NT2/D1 (cell line): ENCODE results near the gene EPS8L3.
"Not testable (repeated sequence)": the region's sequence is repeated elsewhere in the genome, so short reads cannot be mapped to it uniquely, and the experiment has no call there.

Experiments
- DNase-seq: peaks from one replicate; pipeline ENCODE4 v3.0.0-alpha.2; 2011; ENCODE audit warnings: low read depth, low spot score
- H3K27me3 ChIP-seq: 2 replicates; pipeline ENCODE4 v1.6.0; 2011; ENCODE audit warnings: mild to moderate bottlenecking; ENCODE audit not compliant: insufficient read length, insufficient read depth
- H3K36me3 ChIP-seq: 2 replicates; pipeline ENCODE4 v1.6.1; 2011; ENCODE audit warnings: mild to moderate bottlenecking, low read length, mixed read lengths; ENCODE audit not compliant: insufficient read depth, insufficient read length
- H3K4me1 ChIP-seq: 2 replicates; pipeline ENCODE4 v1.5.1; 2011; ENCODE audit not compliant: insufficient read depth, insufficient read length
- H3K4me3 ChIP-seq: 2 replicates; pipeline ENCODE4 v1.5.1; 2011; ENCODE audit warnings: low read depth; ENCODE audit not compliant: insufficient read length
- H3K9ac ChIP-seq: 2 replicates; pipeline ENCODE4 v1.6.0; 2011; ENCODE audit warnings: low read depth; ENCODE audit not compliant: insufficient read length
- H3K9me3 ChIP-seq: 2 replicates; pipeline ENCODE4 v1.5.1; 2011; ENCODE audit warnings: mild to moderate bottlenecking, low read length; ENCODE audit not compliant: insufficient read depth
- SUZ12 ChIP-seq: IDR thresholded peaks from 2 replicates; pipeline ENCODE4 v1.6.1; 2011; ENCODE audit not compliant: insufficient read length, insufficient read depth; ENCODE audit errors: extremely low read depth
- YY1 ChIP-seq: IDR thresholded peaks from 2 replicates; pipeline ENCODE4 v1.6.1; 2011; ENCODE audit not compliant: insufficient read length, insufficient read depth
- ZNF274 ChIP-seq: IDR thresholded peaks from 2 replicates; pipeline ENCODE4 v1.6.1; 2011; ENCODE audit warnings: mild to moderate bottlenecking, low read depth, low read length

The EPS8L3 gene

DNA sequence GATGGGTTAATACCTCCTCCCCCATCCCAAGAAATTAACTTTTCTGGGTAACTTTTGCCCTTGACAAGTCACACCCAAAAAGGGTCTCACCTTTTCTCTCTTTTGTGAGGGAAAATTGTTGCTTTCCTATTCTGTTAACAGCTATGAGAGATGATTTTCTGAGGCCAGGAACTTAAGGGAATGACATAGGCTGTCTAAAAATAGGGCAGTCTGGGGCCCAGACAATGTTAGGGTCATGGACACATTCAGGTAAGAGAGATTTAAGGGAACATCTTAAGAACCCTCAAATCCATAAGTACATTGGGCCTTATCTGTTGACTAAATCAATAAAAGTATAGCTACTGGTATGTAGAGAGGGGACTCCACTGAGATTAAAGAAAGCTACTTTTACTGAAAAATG is 14.5 kb downstream of the EPS8L3 start:
- Histone ChIP-seq H3K9me3 (peaks cover 17% of the 10 kb centered on the region), H3K4me3 (no peak overlapping the region), H3K36me3 (no peaks in the 10 kb centered on the region), H3K9ac (no peak overlapping the region), H3K4me1 (no peaks in the 10 kb centered on the region), H3K27me3 (no peaks in the 10 kb centered on the region)
- DNase-seq: no peak
- TF ChIP-seq SUZ12 (no peak), YY1 (no peak), ZNF274 (no peak)

DNA sequence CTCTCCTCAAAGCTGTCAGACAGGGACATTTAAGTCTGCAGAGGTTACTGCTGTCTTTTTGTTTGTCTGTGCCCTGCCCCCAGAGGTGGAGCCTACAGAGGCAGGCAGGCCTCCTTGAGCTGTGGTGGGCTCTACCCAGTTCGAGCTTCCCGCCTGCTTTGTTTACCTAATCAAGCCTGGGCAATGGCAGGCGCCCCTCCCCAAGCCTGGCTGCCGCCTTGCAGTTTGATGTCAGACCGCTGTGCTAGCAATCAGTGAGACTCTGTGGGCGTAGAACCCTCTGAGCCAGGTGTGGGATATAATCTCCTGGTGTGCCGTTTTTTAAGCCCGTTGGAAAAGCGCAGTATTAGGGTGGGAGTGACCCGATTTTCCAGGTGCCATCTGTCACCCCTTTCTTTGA is 15.4 kb downstream of the EPS8L3 start:
- H3K4me3 ChIP-seq: not testable (repeated sequence)

DNA sequence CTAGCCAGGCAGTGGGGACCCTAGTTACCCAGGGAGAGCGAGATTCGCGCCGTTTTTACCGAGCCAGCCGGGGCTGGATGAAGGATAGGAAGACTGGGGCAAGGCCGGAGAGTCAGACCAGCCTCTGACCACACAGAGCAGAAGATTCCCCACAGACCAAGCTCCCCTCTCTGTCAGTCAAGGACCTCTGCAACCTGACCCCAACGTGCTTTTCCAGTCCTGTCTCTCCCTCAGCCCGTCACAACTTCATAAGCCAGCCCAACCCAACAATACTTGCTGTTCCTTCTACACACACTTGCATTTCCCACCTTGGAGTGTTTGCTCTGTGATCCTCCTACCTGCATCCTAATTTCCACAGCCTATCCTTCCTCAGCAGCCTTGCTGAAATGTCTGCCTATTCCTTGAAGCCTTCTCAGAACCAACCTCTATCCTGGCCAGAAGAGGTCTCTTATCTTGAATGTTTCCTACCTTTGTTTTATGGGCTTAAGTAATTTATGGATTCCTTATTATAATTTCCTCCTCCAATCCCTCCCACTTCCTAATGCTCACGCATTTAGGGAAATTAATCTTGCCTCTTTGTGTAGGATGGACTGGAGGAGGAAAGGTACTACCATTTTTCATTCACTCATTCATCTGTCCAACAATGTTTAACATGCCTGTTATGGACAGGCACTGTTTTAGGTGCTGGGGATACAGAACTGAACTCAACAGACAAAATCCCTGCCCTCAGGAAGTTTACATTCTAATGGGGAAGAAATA is 22.9 kb downstream of the EPS8L3 start, which contains the start of gene GSTM3:
TSS of gene GSTM3 (minus strand) at position 424 of the 759 bp plus-strand sequence. CDS start 751 bp downstream, outside the sequence.
- TF ChIP-seq ZNF274 (no peak), SUZ12 (no peak), YY1 (no peak)
- Histone ChIP-seq H3K4me3 (peak within 1 kb of the TSS; percentile 77), H3K9ac (peak within 1 kb of the TSS; percentile 78), H3K27me3 (peaks cover 37% of the 10 kb centered on the region), H3K36me3 (peaks cover 22% of the 10 kb centered on the region), H3K4me1 (no peaks in the 10 kb centered on the region), H3K9me3 (no peaks in the 10 kb centered on the region)
- no peak for DNase-seq

More for the DNA sequence above, 15.4 kb downstream of the EPS8L3 start:
- H3K36me3 ChIP-seq, H3K4me1 ChIP-seq, DNase-seq, H3K9ac ChIP-seq, H3K27me3 ChIP-seq: not testable (repeated sequence)
- peaks cover 17% of the 10 kb centered on the region for H3K9me3 ChIP-seq

DNA sequence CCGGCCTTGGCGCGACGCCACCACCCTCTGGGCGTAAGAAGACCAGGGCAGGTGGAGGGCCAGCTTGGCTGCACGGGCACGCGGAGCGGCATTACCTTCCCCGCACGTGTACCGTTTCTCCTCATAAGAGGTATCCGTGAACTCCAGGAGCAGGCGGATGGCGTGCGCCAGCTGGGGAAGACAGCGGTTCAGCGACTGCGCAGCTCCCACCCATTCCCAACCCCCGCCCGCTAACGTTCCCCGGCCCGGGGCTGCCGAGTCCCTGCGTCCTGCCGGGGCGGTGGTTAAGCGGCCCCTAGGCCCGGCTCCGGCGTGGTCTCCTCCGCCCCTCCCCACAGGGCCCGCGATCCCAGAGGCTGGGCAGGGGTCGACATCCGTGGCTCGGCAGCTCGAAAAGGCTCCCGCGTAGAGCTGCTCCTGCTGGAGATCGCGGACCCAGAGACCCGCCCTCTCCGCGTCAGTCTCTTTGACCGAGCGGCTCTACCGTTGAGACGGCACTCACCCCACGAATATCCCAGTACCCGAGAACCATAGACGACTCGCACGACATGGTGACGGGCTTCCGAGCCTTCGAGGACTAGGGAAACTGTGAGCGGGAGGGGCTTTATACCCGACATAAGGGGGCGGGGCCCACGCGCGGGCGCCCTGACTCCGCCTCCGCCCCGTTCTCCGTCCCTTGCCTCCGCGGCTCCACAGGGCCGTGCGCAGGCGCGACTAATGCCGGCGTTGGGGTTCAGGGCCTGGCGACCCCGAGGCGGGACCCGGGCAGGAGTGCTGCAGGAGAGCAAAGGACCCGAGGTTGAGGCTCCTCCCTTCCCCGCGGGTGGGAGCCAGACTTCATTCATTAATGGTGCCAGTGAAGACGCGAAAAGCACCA is 23.7 kb downstream of the EPS8L3 start:
- Histone ChIP-seq H3K27me3 (peaks cover 37% of the 10 kb centered on the region), H3K9me3 (no peaks in the 10 kb centered on the region), H3K36me3 (peaks cover 22% of the 10 kb centered on the region), H3K4me1 (no peaks in the 10 kb centered on the region), H3K9ac (peak overlapping the region; percentile 78), H3K4me3 (peak overlapping the region; percentile 77)
- DNase-seq: no peak
- TF ChIP-seq YY1 (no peak), ZNF274 (no peak), SUZ12 (no peak)

DNA sequence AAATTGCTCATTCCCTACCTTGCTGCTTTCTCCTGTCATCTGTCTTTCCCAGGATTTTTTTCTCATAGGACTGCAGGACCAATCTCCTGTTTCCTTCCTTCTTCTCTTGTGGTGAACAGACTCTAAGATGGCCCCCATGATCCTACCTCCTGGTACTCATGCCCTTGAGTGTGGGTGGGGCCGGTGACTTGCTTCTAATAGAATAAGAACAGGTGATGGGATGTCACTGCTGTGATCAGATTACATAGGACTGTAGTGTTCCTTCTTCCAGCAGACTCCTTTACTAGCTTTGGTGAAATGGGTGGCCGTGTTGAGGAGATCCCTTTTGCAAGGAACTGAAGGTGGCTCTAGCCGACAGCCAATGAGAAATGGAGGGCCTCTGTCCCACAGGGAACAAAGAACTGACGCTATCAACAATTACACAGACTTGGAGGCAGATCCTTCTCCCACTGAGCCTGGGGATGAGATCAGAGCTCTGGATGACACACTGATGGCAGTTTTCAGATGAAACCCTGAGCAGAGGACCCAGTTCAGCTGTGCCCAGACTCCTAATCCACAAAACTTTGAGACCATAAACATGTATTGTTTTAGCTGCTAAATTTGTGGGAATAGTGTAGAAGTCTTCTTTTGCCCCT is 30.4 kb downstream of the EPS8L3 start:
- Histone ChIP-seq H3K27me3 (peaks cover 3% of the 10 kb centered on the region), H3K4me1 (peaks cover 2% of the 10 kb centered on the region), H3K36me3 (peaks cover 26% of the 10 kb centered on the region), H3K9me3 (peaks cover 22% of the 10 kb centered on the region; the same call in 1 of the 2 replicates), H3K4me3 (no peak overlapping the region), H3K9ac (no peak overlapping the region)
- TF ChIP-seq YY1 (no peak), SUZ12 (no peak), ZNF274 (no peak)
- DNase-seq: no peak

DNA sequence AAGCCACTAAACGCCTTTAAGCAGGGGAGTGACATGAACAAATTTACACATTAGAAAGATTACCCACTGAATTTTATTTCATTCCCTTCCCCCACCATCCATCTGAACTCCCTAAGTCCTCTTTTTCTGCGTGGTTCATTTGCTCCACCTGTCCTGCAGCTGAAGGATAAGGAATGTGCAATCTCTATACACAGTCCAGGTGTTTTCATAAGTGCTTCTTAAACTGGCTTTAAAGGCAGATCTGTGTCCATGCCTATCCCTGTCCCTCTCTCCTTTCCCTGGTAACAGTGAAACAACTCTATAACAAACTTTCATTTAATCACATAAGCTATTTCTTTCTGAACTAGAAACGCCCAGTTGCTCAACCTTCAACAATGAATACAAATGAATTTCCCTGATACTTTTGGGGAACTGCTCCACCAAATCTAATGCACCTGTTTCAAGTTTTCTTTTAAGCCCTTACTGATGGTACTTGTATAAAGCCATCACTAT is 31.3 kb downstream of the EPS8L3 start:
- no peak overlapping the region for H3K4me3 ChIP-seq
- peaks cover 2% of the 10 kb centered on the region for H3K4me1 ChIP-seq
- DNase-seq: no peak
- TF ChIP-seq ZNF274 (no peak), YY1 (no peak), SUZ12 (no peak)
- no peak overlapping the region for H3K9ac ChIP-seq
- no peaks in the 10 kb centered on the region for H3K27me3 ChIP-seq
- peaks cover 17% of the 10 kb centered on the region for H3K36me3 ChIP-seq
- H3K9me3 ChIP-seq: peaks cover 31% of the 10 kb centered on the region

DNA sequence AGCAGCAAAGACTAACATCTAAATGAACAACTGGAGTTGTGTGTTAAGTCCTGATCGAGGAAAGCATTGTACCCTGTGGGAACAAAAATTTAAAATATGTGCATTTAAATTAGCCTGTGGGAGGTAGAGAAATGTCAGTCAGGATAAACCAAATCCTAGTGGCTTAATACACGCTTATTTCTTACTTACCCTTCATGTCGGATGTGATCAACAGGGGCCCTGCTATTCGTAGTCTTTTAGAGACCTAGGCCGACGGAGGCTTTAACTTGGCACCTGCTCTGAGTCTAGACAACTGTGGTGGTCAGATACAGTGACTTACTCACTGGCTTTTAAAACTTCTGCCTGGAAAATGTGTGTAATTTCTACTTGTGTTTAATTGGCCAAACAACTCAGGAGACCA is 33.1 kb downstream of the EPS8L3 start:
- Histone ChIP-seq H3K36me3 (peaks cover 5% of the 10 kb centered on the region), H3K27me3 (no peaks in the 10 kb centered on the region), H3K9ac (no peak overlapping the region), H3K4me3 (no peak overlapping the region), H3K4me1 (peaks cover 2% of the 10 kb centered on the region), H3K9me3 (peaks cover 48% of the 10 kb centered on the region)
- TF ChIP-seq YY1: no peak
- no peak for TF ChIP-seq SUZ12
- no peak for DNase-seq
